ENCODE data around the gene USP24. TPM values are rescaled to one million over a fixed set of nuclear protein-coding genes. Genes with fewer than 3 reads are reported as not detected.

USP24 gene
- total RNA-seq, 1 donor from 2014 or later = 35.8 TPM

- Histone ChIP-seq H3K4me1 (peaks cover 14% of the 10 kb centered on the region), H3K27me3 (no peaks in the 10 kb centered on the region), H3K36me3 (peaks cover 0 to 46% of the 10 kb centered on the region in 2 donors), H3K4me3 (no peak overlapping the region), H3K27ac (no peak overlapping the region), H3K9me3 (no peaks in the 10 kb centered on the region)
- no peak for TF ChIP-seq CTCF (IDR thresholded peaks at IDR 0.05)
- no peak for TF ChIP-seq POLR2AphosphoS5 (IDR thresholded peaks at IDR 0.05; ENCODE audit: insufficient read depth in 1 of 2, low read depth in 1 of 2)
- TF ChIP-seq POLR2A (IDR thresholded peaks at IDR 0.05) = no peak
- intact Hi-C loops (cut with DNase I) = no loop called here
- peak in 1 of 2 donors; percentile 47 for DNase-seq (ENCODE audit: extremely low spot score in 2 of 2)
Measured at GRCh38 chr1:55067022-55067778, 148.0 kb downstream of the USP24 start.

DNA sequence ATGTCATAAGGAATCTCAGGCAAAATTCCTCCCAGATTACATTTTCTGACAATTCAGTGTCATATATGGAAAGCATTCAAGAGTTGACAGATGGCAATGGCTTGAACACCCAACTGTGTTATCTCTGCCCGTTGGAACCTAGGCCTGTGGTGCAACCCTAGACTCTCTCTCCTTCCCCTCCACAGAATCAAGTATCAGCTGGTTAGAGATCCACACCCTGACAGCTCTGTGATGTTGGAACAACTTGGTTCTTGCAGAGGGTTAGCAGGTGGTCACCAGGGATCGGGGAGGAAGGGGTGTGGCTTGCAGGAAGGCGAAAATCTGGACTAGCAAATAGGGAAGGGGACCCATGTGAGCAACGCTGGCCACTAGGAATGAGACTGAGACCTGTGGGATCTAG, 149.5 kb downstream of the USP24 start:
- H3K4me1 ChIP-seq = peaks cover 14% of the 10 kb centered on the region
- H3K9me3 ChIP-seq = no peaks in the 10 kb centered on the region
- intact Hi-C loops (cut with DNase I) = no loop called here
- H3K4me3 ChIP-seq = no peak overlapping the region
- DNase-seq (ENCODE audit: extremely low spot score in 2 of 2) = no peak
- H3K27me3 ChIP-seq = no peaks in the 10 kb centered on the region
- peaks cover 0 to 30% of the 10 kb centered on the region in 2 donors for H3K36me3 ChIP-seq
- TF ChIP-seq POLR2AphosphoS5 (IDR thresholded peaks at IDR 0.05; ENCODE audit: insufficient read depth in 1 of 2, low read depth in 1 of 2) (no peak), CTCF (IDR thresholded peaks at IDR 0.05) (no peak), POLR2A (IDR thresholded peaks at IDR 0.05) (no peak)
- no peak overlapping the region for H3K27ac ChIP-seq

- intact Hi-C loops (cut with DNase I) = no loop called here
- no peak overlapping the region for H3K4me3 ChIP-seq
- peaks cover 14% of the 10 kb centered on the region for H3K4me1 ChIP-seq
- H3K27ac ChIP-seq = no peak overlapping the region
- peaks cover 0 to 22% of the 10 kb centered on the region in 2 donors for H3K36me3 ChIP-seq
- TF ChIP-seq POLR2A (IDR thresholded peaks at IDR 0.05) (no peak), POLR2AphosphoS5 (IDR thresholded peaks at IDR 0.05; ENCODE audit: insufficient read depth in 1 of 2, low read depth in 1 of 2) (no peak), CTCF (IDR thresholded peaks at IDR 0.05) (no peak)
- no peak for DNase-seq (ENCODE audit: extremely low spot score in 2 of 2)
- no peaks in the 10 kb centered on the region for H3K9me3 ChIP-seq
- no peaks in the 10 kb centered on the region for H3K27me3 ChIP-seq
Measured at GRCh38 chr1:55064861-55065263, 150.3 kb downstream of the USP24 start.

DNA sequence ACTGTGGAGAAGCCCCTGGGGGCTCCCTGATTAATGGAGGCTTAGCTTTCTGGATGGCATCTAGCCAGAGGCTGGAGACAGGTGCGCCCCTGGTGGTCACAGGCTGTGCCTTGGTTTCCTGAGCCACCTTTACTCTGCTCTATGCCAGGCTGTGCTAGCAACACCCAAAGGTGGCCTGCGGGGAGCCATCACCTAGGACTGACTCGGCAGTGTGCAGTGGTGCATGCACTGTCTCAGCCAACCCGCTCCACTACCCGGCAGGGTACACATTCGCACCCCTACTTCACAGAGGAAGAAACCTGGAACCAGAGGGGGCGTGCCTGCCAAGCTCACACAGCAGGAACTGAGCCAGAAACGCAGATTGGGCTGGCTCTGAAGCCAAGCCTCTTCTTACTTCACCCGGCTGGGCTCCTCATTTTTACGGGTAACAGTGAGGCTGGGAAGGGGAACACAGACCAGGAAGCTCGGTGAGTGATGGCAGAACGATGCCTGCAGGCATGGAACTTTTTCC, 151.0 kb downstream of the USP24 start:
- H3K4me3 ChIP-seq = no peak overlapping the region
- DNase-seq (ENCODE audit: extremely low spot score in 2 of 2) = no peak
- H3K27me3 ChIP-seq = no peaks in the 10 kb centered on the region
- H3K4me1 ChIP-seq = peaks cover 14% of the 10 kb centered on the region
- no peak overlapping the region for H3K27ac ChIP-seq
- intact Hi-C loops (cut with DNase I) = no loop called here
- no peaks in the 10 kb centered on the region for H3K9me3 ChIP-seq
- TF ChIP-seq POLR2A (IDR thresholded peaks at IDR 0.05) = no peak
- TF ChIP-seq CTCF (IDR thresholded peaks at IDR 0.05) = no peak
- no peak for TF ChIP-seq POLR2AphosphoS5 (IDR thresholded peaks at IDR 0.05; ENCODE audit: insufficient read depth in 1 of 2, low read depth in 1 of 2)
- H3K36me3 ChIP-seq = peaks cover 0 to 19% of the 10 kb centered on the region in 2 donors

GRCh38 chr1:55063577-55063942, 151.6 kb downstream of the USP24 start:
- Histone ChIP-seq H3K36me3 (peaks cover 0 to 13% of the 10 kb centered on the region in 2 donors), H3K4me1 (peaks cover 14% of the 10 kb centered on the region)
- intact Hi-C loops (cut with DNase I) = no loop called here

More at GRCh38 chr1:55063577-55063942, 151.6 kb downstream of the USP24 start:
- H3K4me3 ChIP-seq = no peak overlapping the region
- H3K9me3 ChIP-seq = no peaks in the 10 kb centered on the region
- no peak for TF ChIP-seq POLR2AphosphoS5 (IDR thresholded peaks at IDR 0.05; ENCODE audit: insufficient read depth in 1 of 2, low read depth in 1 of 2)
- TF ChIP-seq POLR2A (IDR thresholded peaks at IDR 0.05) = no peak
- no peak for TF ChIP-seq CTCF (IDR thresholded peaks at IDR 0.05)
- no peak overlapping the region for H3K27ac ChIP-seq
- H3K27me3 ChIP-seq = no peaks in the 10 kb centered on the region
- DNase-seq (ENCODE audit: extremely low spot score in 2 of 2) = no peak
